Measurements from ENCODE around the gene APCDD1. TPM values are rescaled to one million over a fixed set of nuclear protein-coding genes. Genes with fewer than 3 reads are reported as not detected.

APCDD1 gene
- total RNA-seq, 1 experiment from 2014 or later = not detected

DNA sequence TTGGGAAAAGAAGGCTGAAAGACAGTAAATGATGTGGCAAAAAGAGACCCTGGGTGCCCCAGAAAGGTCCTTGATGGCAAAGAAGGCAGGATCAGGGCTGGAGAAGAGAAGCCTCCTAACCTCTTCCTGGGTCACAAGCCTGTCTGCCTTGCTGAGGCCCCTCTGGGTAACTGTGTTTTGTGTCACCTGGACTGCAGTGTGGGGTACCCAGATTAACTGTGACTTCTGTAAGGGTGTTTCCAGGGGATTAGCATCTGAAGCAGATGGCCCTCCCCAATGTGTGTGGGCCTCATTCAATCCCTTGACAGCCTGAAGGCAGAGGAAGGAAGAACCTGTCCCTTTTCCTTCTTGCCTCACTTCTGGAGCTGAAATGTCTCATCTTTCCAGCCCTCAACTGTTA, 35.6 kb upstream of the APCDD1 start:
- Mint-ChIP-seq H3K36me3 (ENCODE audit: insufficient read depth, unreplicated experiment) (no peaks in the 10 kb centered on the region), H3K4me3 (ENCODE audit: low read depth, unreplicated experiment) (no peak overlapping the region), H3K27ac (ENCODE audit: unreplicated experiment) (no peak overlapping the region), H3K9me3 (ENCODE audit: low read depth, unreplicated experiment) (peaks cover 5% of the 10 kb centered on the region), H3K27me3 (ENCODE audit: unreplicated experiment) (peaks cover 39% of the 10 kb centered on the region), H3K4me1 (ENCODE audit: low read depth, unreplicated experiment) (no peaks in the 10 kb centered on the region)
- TF ChIP-seq, protein P1, sequence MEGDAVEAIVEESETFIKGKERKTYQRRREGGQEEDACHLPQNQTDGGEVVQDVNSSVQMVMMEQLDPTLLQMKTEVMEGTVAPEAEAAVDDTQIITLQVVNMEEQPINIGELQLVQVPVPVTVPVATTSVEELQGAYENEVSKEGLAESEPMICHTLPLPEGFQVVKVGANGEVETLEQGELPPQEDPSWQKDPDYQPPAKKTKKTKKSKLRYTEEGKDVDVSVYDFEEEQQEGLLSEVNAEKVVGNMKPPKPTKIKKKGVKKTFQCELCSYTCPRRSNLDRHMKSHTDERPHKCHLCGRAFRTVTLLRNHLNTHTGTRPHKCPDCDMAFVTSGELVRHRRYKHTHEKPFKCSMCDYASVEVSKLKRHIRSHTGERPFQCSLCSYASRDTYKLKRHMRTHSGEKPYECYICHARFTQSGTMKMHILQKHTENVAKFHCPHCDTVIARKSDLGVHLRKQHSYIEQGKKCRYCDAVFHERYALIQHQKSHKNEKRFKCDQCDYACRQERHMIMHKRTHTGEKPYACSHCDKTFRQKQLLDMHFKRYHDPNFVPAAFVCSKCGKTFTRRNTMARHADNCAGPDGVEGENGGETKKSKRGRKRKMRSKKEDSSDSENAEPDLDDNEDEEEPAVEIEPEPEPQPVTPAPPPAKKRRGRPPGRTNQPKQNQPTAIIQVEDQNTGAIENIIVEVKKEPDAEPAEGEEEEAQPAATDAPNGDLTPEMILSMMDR (IDR thresholded peaks at IDR 0.05; ENCODE audit: unreplicated experiment) = no peak
- intact Hi-C loops (cut with micrococcal nuclease; ENCODE audit: unreplicated experiment) = no loop called here
- CTCF ChIA-PET = no interaction called here
- BruUV-seq (replicated peaks) = no TSS peak
- DNase-seq = no peak

DNA sequence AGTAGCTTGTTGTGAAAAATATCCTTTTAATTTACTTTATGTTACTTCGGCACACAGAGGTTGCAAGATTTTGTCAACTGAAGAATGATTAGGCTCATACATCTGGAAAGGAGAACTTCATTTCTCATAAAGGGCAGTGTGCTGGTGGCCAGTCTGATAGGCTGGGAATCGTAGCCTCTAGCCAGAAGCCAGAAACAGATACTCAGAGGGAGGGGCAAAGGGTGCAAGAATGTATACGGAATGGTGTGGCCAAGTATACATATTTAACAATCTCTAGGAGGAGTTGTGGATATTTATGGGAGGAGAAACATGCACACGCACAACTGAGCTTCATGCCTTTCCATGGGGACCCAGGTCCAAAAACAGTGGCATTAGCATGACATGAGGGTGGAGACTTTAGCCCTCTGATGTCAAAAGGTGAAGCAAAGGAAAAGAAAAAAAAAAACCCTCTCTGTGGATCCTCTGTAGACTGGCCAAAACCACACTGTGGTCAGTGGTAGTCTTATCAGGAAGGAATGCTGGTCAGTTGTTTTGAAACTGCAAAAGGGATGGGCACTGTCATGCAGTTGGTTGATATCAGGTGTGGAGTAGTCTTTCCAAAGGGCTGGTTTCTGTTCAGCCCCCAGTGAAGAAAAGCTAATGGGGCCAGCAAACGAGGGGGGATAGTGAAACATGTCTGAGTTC, 34.9 kb upstream of the APCDD1 start:
- no peak for DNase-seq
- H3K27me3 Mint-ChIP-seq (ENCODE audit: unreplicated experiment) = peaks cover 40% of the 10 kb centered on the region
- TF ChIP-seq, protein P1 (IDR thresholded peaks at IDR 0.05; ENCODE audit: unreplicated experiment) = no peak
- BruUV-seq (replicated peaks) = no TSS peak
- H3K4me1 Mint-ChIP-seq (ENCODE audit: low read depth, unreplicated experiment) = no peaks in the 10 kb centered on the region
- H3K36me3 Mint-ChIP-seq (ENCODE audit: insufficient read depth, unreplicated experiment) = no peaks in the 10 kb centered on the region
- intact Hi-C loops (cut with micrococcal nuclease; ENCODE audit: unreplicated experiment) = no loop called here
- CTCF ChIA-PET = no interaction called here
- peaks cover 5% of the 10 kb centered on the region for H3K9me3 Mint-ChIP-seq (ENCODE audit: low read depth, unreplicated experiment)
- no peak overlapping the region for H3K4me3 Mint-ChIP-seq (ENCODE audit: low read depth, unreplicated experiment)
- no peak overlapping the region for H3K27ac Mint-ChIP-seq (ENCODE audit: unreplicated experiment)

DNA sequence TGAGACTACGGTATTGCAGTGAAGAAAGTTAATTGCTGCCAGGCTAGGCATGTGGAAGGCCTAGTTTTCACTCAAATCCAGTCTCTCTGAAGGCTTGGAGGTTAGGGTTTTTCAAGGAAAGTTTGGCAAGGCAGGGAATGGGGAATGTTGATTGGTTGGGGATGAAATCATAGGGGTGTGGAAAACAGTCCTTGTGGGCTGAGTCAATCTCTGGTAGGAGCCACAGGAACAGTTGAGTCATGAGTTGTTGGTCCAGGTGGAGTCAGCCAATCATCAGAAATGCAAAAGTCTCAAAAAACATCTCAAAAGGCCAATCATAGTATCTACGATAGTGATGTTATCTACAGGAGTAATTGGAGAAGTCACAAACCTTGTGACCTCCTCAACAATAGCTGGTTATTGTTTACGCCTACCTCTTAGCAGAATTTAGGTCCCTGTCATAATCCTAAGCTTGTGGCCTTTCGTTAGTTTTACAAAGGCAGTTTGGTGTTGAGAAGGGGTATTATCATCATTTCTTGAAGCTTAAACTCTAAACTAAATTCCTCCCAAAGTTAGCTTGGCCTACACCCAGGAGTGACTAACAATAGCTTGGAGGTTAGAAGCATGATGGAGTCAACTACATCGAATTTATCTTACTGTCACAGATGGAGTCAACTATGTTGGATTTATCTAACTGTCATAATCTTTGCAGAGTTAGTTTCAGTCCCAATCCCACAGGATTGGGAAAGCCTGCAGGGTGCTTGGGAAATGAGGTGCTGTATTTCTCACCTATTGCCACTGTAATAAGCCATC, 33.7 kb upstream of the APCDD1 start:
- CTCF ChIA-PET = no interaction called here

DNA sequence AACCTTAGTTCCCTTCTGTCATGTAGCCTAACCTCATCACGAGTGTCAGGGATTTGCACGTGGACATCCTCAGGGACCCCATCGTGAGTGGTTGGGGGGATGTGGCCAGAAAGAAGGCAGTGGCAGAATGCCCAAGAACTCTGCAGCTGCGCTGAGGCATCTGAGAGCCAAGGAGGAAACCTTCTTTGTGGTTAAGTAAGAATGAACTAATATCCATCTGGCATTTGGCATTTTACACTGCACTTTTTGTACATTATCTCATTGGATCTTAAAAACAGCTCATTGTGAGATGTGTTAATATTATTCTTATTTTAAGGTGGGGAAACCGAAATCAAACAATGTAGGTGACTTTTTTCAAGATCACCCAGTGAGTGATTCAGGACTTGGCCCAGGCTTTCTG, 32.6 kb upstream of the APCDD1 start:
- intact Hi-C loops (cut with micrococcal nuclease; ENCODE audit: unreplicated experiment) = no loop called here
- peaks cover 5% of the 10 kb centered on the region for H3K9me3 Mint-ChIP-seq (ENCODE audit: low read depth, unreplicated experiment)
- H3K27me3 Mint-ChIP-seq (ENCODE audit: unreplicated experiment) = peaks cover 50% of the 10 kb centered on the region
- CTCF ChIA-PET = no interaction called here
- no peak overlapping the region for H3K4me3 Mint-ChIP-seq (ENCODE audit: low read depth, unreplicated experiment)
- H3K36me3 Mint-ChIP-seq (ENCODE audit: insufficient read depth, unreplicated experiment) = no peaks in the 10 kb centered on the region
- TF ChIP-seq, protein P1 (IDR thresholded peaks at IDR 0.05; ENCODE audit: unreplicated experiment) = no peak
- BruUV-seq (replicated peaks) = no TSS peak
- no peaks in the 10 kb centered on the region for H3K4me1 Mint-ChIP-seq (ENCODE audit: low read depth, unreplicated experiment)
- DNase-seq = no peak
- H3K27ac Mint-ChIP-seq (ENCODE audit: unreplicated experiment) = no peak overlapping the region

More for the DNA sequence above, 33.7 kb upstream of the APCDD1 start:
- no peak overlapping the region for H3K4me3 Mint-ChIP-seq (ENCODE audit: low read depth, unreplicated experiment)
- peaks cover 39% of the 10 kb centered on the region for H3K27me3 Mint-ChIP-seq (ENCODE audit: unreplicated experiment)
- no peaks in the 10 kb centered on the region for H3K4me1 Mint-ChIP-seq (ENCODE audit: low read depth, unreplicated experiment)
- no TSS peak for BruUV-seq (replicated peaks)
- intact Hi-C loops (cut with micrococcal nuclease; ENCODE audit: unreplicated experiment) = no loop called here
- TF ChIP-seq, protein P1 (IDR thresholded peaks at IDR 0.05; ENCODE audit: unreplicated experiment) = no peak
- peaks cover 5% of the 10 kb centered on the region for H3K9me3 Mint-ChIP-seq (ENCODE audit: low read depth, unreplicated experiment)
- H3K36me3 Mint-ChIP-seq (ENCODE audit: insufficient read depth, unreplicated experiment) = no peaks in the 10 kb centered on the region
- no peak for DNase-seq
- no peak overlapping the region for H3K27ac Mint-ChIP-seq (ENCODE audit: unreplicated experiment)
